Neural progenitor cell (in vitro differentiated cells): ENCODE measurements around the gene SERINC4.

Experiments used
- EZH2 ChIP-seq: fragments of 200-600 bp; sonication (generic); IDR thresholded peaks from 2 replicates; pipeline ENCODE4 v1.6.1; 2017; ENCODE audit warnings: antibody characterized with exemption, mild to moderate bottlenecking, moderate library complexity
- EZH2phosphoT487 ChIP-seq: fragments of 200-600 bp; sonication (generic); IDR thresholded peaks from 2 replicates; pipeline ENCODE4 v1.6.1; 2017; ENCODE audit warnings: antibody characterized with exemption
- TF ChIP-seq, protein P1 (sequence below): fragments of 200-600 bp; sonication (generic); IDR thresholded peaks from 2 replicates; pipeline ENCODE4 v1.5.1; 2017; ENCODE audit warnings: antibody characterized with exemption, mild to moderate bottlenecking

DNA sequence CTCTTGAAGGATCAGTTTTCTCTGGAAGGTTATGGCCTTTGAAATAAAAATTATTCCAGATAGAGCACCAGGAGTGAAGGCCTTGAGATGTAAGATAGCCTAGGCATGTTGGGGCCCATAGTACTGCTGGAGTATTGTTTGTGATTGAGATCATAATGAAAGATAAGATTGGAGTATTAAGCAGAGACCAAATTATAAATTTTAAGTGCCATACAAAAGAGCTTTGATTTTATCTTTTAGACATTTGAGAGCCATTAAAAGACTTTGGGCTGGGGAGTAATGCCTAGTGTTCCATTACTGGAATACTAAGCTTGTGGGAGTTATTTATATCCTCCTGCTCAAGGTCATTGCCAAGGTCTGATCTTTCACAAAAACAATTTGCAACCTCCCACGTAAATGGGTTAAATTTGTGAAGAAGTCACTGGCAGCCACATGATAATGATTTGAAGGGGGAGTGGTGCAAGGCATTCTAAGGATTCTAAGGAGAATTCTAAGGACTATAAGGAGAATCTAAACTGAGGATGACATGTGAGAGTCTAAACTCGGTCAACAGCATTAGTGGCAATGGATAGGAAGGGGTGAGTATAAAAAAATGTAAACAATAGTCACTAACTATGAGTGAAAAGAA lies 36.1 kb downstream of the SERINC4 start:
- TF ChIP-seq, protein P1, sequence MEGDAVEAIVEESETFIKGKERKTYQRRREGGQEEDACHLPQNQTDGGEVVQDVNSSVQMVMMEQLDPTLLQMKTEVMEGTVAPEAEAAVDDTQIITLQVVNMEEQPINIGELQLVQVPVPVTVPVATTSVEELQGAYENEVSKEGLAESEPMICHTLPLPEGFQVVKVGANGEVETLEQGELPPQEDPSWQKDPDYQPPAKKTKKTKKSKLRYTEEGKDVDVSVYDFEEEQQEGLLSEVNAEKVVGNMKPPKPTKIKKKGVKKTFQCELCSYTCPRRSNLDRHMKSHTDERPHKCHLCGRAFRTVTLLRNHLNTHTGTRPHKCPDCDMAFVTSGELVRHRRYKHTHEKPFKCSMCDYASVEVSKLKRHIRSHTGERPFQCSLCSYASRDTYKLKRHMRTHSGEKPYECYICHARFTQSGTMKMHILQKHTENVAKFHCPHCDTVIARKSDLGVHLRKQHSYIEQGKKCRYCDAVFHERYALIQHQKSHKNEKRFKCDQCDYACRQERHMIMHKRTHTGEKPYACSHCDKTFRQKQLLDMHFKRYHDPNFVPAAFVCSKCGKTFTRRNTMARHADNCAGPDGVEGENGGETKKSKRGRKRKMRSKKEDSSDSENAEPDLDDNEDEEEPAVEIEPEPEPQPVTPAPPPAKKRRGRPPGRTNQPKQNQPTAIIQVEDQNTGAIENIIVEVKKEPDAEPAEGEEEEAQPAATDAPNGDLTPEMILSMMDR = no peak
- TF ChIP-seq EZH2 (no peak), EZH2phosphoT487 (no peak)
